Progenitor cell of endocrine pancreas (in vitro differentiated cells): ENCODE results near the gene CNP. TPM values are rescaled to one million over a fixed set of nuclear protein-coding genes. Genes with fewer than 3 reads are reported as not detected.

Experiments used
- DNase-seq: peaks from one replicate; pipeline ENCODE4 v3.0.0; 2021; ENCODE audit warnings: low spot score; ENCODE audit not compliant: unreplicated experiment
- H3K27ac Mint-ChIP-seq: 2 replicates; pipeline ENCODE4 v1.8.0; 2021; ENCODE audit warnings: mild to moderate bottlenecking, moderate library complexity, mixed read lengths
- H3K27me3 Mint-ChIP-seq: 2 replicates; pipeline ENCODE4 v1.8.0; 2021; ENCODE audit warnings: mixed read lengths
- H3K36me3 Mint-ChIP-seq: 2 replicates; pipeline ENCODE4 v1.8.0; 2022; ENCODE audit warnings: mixed read lengths; ENCODE audit not compliant: insufficient read depth
- H3K4me1 Mint-ChIP-seq: 2 replicates; pipeline ENCODE4 v1.8.0; 2021; ENCODE audit warnings: low read depth, mixed read lengths
- H3K4me3 Mint-ChIP-seq: 2 replicates; pipeline ENCODE4 v1.8.0; 2021; ENCODE audit warnings: low read depth, mild to moderate bottlenecking, moderate library complexity, mixed read lengths
- H3K9me3 Mint-ChIP-seq: 2 replicates; pipeline ENCODE4 v1.8.0; 2021; ENCODE audit warnings: low read depth, mixed read lengths
- total RNA-seq: library from RNA; stranded (reverse); gene quantifications from 2 replicates; pipeline ENCODE4 v1.2.1, GENCODE V29; 2021
- TF ChIP-seq, protein P1 (sequence below): fragments of 200-600 bp; sonication (generic); IDR thresholded peaks from one replicate; pipeline ENCODE4 v1.5.0; 2021; ENCODE audit warnings: antibody characterized with exemption, mild to moderate bottlenecking; ENCODE audit not compliant: unreplicated experiment

CNP gene
- total RNA-seq, 1 donor from 2014 or later: 98.7 TPM

DNA sequence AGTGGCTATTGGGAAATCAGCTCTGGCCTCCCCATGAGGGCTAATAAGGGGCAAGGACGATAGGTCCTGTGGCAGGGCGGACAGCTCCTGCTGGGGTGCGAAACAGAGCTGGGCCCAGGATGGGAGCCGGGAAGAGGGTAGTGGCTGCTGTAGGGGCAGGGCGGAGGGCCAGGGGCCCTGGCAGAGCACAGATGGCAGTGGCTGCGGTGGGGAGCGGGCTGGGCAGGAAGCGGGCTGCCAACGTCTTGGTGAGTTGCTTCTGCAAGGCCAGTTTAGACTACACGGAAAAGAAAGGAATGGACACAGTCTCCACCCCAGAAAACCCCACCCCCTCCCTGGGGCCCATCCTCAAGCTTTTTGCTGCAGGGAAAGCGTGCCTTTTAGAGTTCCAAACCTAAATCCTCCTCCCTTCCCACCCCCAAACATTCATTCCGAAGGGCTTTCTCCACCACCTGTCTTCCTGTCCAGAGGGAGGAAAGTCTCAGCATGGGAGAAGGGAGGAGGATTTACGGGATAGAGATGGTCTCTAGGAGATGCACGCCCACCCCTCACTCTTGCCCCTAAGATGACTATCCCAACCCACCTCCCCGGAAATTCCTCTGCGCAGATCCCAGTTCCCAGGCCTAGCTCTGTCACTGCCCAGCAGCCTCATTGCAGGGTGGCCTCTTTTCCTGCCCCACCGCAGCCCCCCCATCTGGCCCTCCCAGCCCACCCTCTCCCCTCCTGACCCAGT lies 60.4 kb downstream of the CNP start:
- Mint-ChIP-seq H3K27ac (no peak overlapping the region), H3K9me3 (no peaks in the 10 kb centered on the region), H3K36me3 (peaks cover 4% of the 10 kb centered on the region), H3K4me1 (no peaks in the 10 kb centered on the region), H3K4me3 (no peak overlapping the region), H3K27me3 (peaks cover 4% of the 10 kb centered on the region)
- TF ChIP-seq, protein P1, sequence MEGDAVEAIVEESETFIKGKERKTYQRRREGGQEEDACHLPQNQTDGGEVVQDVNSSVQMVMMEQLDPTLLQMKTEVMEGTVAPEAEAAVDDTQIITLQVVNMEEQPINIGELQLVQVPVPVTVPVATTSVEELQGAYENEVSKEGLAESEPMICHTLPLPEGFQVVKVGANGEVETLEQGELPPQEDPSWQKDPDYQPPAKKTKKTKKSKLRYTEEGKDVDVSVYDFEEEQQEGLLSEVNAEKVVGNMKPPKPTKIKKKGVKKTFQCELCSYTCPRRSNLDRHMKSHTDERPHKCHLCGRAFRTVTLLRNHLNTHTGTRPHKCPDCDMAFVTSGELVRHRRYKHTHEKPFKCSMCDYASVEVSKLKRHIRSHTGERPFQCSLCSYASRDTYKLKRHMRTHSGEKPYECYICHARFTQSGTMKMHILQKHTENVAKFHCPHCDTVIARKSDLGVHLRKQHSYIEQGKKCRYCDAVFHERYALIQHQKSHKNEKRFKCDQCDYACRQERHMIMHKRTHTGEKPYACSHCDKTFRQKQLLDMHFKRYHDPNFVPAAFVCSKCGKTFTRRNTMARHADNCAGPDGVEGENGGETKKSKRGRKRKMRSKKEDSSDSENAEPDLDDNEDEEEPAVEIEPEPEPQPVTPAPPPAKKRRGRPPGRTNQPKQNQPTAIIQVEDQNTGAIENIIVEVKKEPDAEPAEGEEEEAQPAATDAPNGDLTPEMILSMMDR: no peak
- no peak for DNase-seq

Other genes with a start within 250 kb of the CNP start
- 13.7 and 14.9 TPM in 2 replicates for gene HAP1, start 232.2 kb upstream of the CNP start, total RNA-seq
- gene JUP, start 180.1 kb upstream of the CNP start, total RNA-seq: 195 and 199 TPM in 2 replicates
- gene P3H4, start 154.8 kb upstream of the CNP start, total RNA-seq: 30.4 and 31.7 TPM in 2 replicates
- 154 and 155 TPM in 2 replicates for gene FKBP10, start 153.8 kb upstream of the CNP start, total RNA-seq
- gene NT5C3B, start 130.6 kb upstream of the CNP start, total RNA-seq: 105 and 115 TPM in 2 replicates
- not detected in 2 replicates for gene KLHL10, start 129.0 kb upstream of the CNP start, total RNA-seq
- 16.9 and 19.6 TPM in 2 replicates for gene KLHL11, start 101.4 kb upstream of the CNP start, total RNA-seq
- gene ACLY, start 47.8 kb upstream of the CNP start, total RNA-seq: 186 and 188 TPM in 2 replicates
- 6.3 and 7.1 TPM in 2 replicates for gene ODAD4, start 36.2 kb upstream of the CNP start, total RNA-seq
- 113 and 117 TPM in 2 replicates for gene DNAJC7, start 50.6 kb downstream of the CNP start, total RNA-seq
- 44.8 and 48.1 TPM in 2 replicates for gene NKIRAS2, start 53.3 kb downstream of the CNP start, total RNA-seq
- 3.2 and 3.7 TPM in 2 replicates for gene C17orf113, start 83.8 kb downstream of the CNP start, total RNA-seq
- 2.7 TPM in 2 replicates for gene ZNF385C, start 131.7 kb downstream of the CNP start, total RNA-seq
- gene DHX58, start 145.9 kb downstream of the CNP start, total RNA-seq: 0.42 and 0.43 TPM in 2 replicates
- 40.1 and 43.2 TPM in 2 replicates for gene KAT2A, start 154.6 kb downstream of the CNP start, total RNA-seq
- gene HSPB9, start 156.0 kb downstream of the CNP start, total RNA-seq: 0.16 TPM in 1 of 2 replicates, not detected in the other
- 68.8 and 70.3 TPM in 2 replicates for gene RAB5C, start 188.2 kb downstream of the CNP start, total RNA-seq
- gene KCNH4, start 214.3 kb downstream of the CNP start, total RNA-seq: not detected in 2 replicates
- gene HCRT, start 218.7 kb downstream of the CNP start, total RNA-seq: not detected in 2 replicates
- gene GHDC, start 227.7 kb downstream of the CNP start, total RNA-seq: 6.8 and 8.1 TPM in 2 replicates